DND-41 (cell line): Measurements from ENCODE around the gene AK1.

Experiments used
- EZH2 ChIP-seq: IDR thresholded peaks from 3 replicates; pipeline ENCODE4 v1.6.1; 2012; ENCODE audit warnings: borderline replicate concordance, low read depth, mild to moderate bottlenecking, moderate library complexity, low read length, inconsistent platforms; ENCODE audit not compliant: severe bottlenecking
- TF ChIP-seq, protein P1 (sequence below): IDR thresholded peaks from 2 replicates; pipeline ENCODE4 v1.5.1; 2012; ENCODE audit warnings: borderline replicate concordance, low read length, moderate library complexity, mild to moderate bottlenecking; ENCODE audit not compliant: poor library complexity, severe bottlenecking; ENCODE audit errors: extremely low read depth

DNA sequence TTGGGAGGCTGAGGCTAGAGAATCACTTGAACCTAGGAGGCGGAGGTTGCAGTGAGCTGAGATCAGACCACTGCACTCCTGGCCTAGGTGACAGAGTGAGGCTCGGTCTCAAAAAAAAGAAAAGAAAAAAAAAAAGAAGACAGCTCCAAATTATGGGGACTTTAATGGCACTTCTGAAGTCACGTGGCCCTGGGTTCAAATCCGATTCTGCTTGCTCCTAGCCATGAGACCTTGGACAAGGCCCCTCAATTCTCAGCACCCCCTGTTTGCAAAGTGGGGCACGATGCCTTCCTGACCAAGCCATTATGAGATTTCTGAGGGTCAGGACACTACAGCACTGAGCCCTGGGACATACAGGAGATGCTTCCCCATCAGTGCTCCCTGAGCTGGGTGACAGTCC lies 22.0 kb downstream of the AK1 start:
- TF ChIP-seq, protein P1, sequence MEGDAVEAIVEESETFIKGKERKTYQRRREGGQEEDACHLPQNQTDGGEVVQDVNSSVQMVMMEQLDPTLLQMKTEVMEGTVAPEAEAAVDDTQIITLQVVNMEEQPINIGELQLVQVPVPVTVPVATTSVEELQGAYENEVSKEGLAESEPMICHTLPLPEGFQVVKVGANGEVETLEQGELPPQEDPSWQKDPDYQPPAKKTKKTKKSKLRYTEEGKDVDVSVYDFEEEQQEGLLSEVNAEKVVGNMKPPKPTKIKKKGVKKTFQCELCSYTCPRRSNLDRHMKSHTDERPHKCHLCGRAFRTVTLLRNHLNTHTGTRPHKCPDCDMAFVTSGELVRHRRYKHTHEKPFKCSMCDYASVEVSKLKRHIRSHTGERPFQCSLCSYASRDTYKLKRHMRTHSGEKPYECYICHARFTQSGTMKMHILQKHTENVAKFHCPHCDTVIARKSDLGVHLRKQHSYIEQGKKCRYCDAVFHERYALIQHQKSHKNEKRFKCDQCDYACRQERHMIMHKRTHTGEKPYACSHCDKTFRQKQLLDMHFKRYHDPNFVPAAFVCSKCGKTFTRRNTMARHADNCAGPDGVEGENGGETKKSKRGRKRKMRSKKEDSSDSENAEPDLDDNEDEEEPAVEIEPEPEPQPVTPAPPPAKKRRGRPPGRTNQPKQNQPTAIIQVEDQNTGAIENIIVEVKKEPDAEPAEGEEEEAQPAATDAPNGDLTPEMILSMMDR = no peak
- no peak for TF ChIP-seq EZH2
